A673 (cell line): ENCODE data around the gene VEGFB. TPM values are rescaled to one million over a fixed set of nuclear protein-coding genes. Genes with fewer than 3 reads are reported as not detected.
A peak's percentile ranks its signal among the peaks of the same experiment; 100 is the strongest.

Experiments used
- BruUV-seq: library from RNA; stranded (reverse); fragments of 400-500 nt; replicated peaks from 2 replicates; lab custom pipeline; 2021; lab: Mats Ljungman, UMichigan
- CTCF ChIA-PET: fragments of 300-600 bp; sonication (Branson Sonifier 250); formaldehyde crosslinking; loops from one replicate; lab custom pipeline; 2022; ENCODE audit warnings: antibody characterized with exemption; lab: Charles Lee
- POLR2A ChIA-PET: fragments of 300-600 bp; sonication (Branson Sonifier 250); formaldehyde crosslinking; loops from one replicate; lab custom pipeline; 2022; ENCODE audit warnings: antibody characterized with exemption; ENCODE audit not compliant: low non-redundant PET; lab: Charles Lee
- DNase-seq: peaks from one replicate; pipeline ENCODE4 v3.0.0-alpha.2; 2015; ENCODE audit warnings: low spot score
- H3K27ac ChIP-seq: fragments of 200-600 bp; sonication (generic); 2 replicates; pipeline ENCODE4 v1.5.1; 2016; ENCODE audit warnings: mixed run types, low read depth, mild to moderate bottlenecking, mixed read lengths, antibody characterized with exemption, low read length; ENCODE audit not compliant: poor library complexity, severe bottlenecking
- H3K27me3 ChIP-seq: fragments of 200-600 bp; sonication (generic); replicated peaks from 2 replicates; pipeline ENCODE4 v1.6.1; 2017; ENCODE audit warnings: mixed run types, low read depth, mild to moderate bottlenecking, mixed read lengths, antibody characterized with exemption, low read length; ENCODE audit not compliant: insufficient read depth, poor library complexity
- H3K36me3 ChIP-seq: fragments of 200-600 bp; sonication (generic); 2 replicates; pipeline ENCODE4 v1.6.1; 2016; ENCODE audit warnings: mixed run types, mild to moderate bottlenecking, mixed read lengths, antibody characterized with exemption, low read length; ENCODE audit not compliant: insufficient read depth, poor library complexity, severe bottlenecking
- H3K4me1 ChIP-seq: fragments of 200-600 bp; sonication (generic); 2 replicates; pipeline ENCODE4 v1.6.1; 2017; ENCODE audit warnings: mixed run types, mild to moderate bottlenecking, mixed read lengths, antibody characterized with exemption, low read length; ENCODE audit not compliant: insufficient read depth, poor library complexity, severe bottlenecking
- H3K4me3 ChIP-seq: fragments of 200-600 bp; sonication (generic); 2 replicates; pipeline ENCODE4 v1.5.1; 2016; ENCODE audit warnings: low read depth, mixed run types, mild to moderate bottlenecking, mixed read lengths, low read length; ENCODE audit not compliant: poor library complexity, severe bottlenecking
- H3K9me3 ChIP-seq: fragments of 200-600 bp; sonication (generic); 2 replicates; pipeline ENCODE4 v1.6.1; 2016; ENCODE audit warnings: mixed run types, low read depth, mild to moderate bottlenecking, mixed read lengths, antibody characterized with exemption, low read length; ENCODE audit not compliant: poor library complexity, severe bottlenecking
- EZH2 ChIP-seq: fragments of 200-600 bp; sonication (generic); IDR thresholded peaks from 2 replicates; pipeline ENCODE4 v1.6.1; 2017; ENCODE audit warnings: borderline replicate concordance, low read depth, mild to moderate bottlenecking, mixed read lengths, antibody characterized with exemption, low read length; ENCODE audit not compliant: poor library complexity, severe bottlenecking
- intact Hi-C: fragments of 100-400 bp; cut with micrococcal nuclease; formaldehyde crosslinking; loops from one replicate; pipeline ENCODE4 v1.10.0; 2022; ENCODE audit not compliant: unreplicated experiment
- total RNA-seq: library from RNA; stranded (reverse); gene quantifications from 2 replicates; pipeline ENCODE4 v1.2.3, GENCODE V29; 2021
- TF ChIP-seq, protein P1 (sequence below): fragments of 300-800, 200-600 bp; sonication (generic); conservative IDR thresholded peaks from 2 replicates; pipeline ENCODE4 v1.5.1; 2017; ENCODE audit warnings: low read depth, mild to moderate bottlenecking, antibody characterized with exemption, low read length, moderate library complexity, mixed read lengths

VEGFB gene
- total RNA-seq, 1 experiment from 2014 or later = 93.3 TPM

DNA sequence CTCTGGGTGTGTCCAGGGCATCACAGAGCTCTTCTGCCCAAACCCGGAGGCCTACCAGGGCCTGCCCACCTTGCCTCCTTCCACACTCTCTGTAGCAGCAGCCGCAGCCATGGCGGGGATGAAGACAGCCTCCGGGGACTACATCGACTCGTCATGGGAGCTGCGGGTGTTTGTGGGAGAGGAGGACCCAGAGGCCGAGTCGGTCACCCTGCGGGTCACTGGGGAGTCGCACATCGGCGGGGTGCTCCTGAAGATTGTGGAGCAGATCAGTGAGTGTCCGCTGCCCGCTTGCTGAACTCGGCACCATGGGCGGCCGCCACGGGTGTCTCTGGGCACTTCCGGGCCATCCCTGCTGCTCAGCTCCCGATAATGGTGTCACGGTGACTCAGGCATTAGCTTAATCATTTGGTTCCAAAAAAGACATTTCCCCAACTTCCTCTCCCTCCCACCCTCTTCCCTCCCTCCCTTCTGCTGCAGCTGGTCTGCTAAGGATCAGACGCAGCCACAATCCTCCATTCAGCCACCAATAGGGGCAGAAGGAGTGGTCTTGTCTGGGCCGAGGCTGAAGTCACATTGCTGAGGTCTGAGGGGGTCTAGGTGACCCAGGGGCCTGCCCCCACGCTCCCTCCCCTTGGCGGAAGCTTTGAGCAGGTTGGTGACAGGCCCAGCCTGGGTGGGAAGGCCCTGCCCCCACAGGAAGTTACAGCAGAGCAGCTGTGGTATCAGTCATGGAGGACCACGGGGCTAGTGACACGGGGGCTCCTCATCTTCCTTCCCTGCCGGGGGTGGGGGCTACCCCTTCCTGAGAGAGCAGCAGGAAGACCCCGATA, 26.9 kb upstream of the VEGFB start:
- DNase-seq = peak; percentile 98
- Histone ChIP-seq H3K36me3 (peaks cover 37% of the 10 kb centered on the region), H3K4me1 (peaks cover 63% of the 10 kb centered on the region), H3K27me3 (no peaks in the 10 kb centered on the region), H3K9me3 (no peaks in the 10 kb centered on the region), H3K27ac (peak overlapping the region; percentile 93), H3K4me3 (peak overlapping the region; percentile 40)
- TF ChIP-seq, protein P1, sequence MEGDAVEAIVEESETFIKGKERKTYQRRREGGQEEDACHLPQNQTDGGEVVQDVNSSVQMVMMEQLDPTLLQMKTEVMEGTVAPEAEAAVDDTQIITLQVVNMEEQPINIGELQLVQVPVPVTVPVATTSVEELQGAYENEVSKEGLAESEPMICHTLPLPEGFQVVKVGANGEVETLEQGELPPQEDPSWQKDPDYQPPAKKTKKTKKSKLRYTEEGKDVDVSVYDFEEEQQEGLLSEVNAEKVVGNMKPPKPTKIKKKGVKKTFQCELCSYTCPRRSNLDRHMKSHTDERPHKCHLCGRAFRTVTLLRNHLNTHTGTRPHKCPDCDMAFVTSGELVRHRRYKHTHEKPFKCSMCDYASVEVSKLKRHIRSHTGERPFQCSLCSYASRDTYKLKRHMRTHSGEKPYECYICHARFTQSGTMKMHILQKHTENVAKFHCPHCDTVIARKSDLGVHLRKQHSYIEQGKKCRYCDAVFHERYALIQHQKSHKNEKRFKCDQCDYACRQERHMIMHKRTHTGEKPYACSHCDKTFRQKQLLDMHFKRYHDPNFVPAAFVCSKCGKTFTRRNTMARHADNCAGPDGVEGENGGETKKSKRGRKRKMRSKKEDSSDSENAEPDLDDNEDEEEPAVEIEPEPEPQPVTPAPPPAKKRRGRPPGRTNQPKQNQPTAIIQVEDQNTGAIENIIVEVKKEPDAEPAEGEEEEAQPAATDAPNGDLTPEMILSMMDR = no peak
- no peak for TF ChIP-seq EZH2
- no TSS peak for BruUV-seq
- intact Hi-C loops = loop anchor here (5.0 kb wide), 1 partner anchor 40 kb away; the partner anchor contains the start of gene PPP1R14B
- ChIA-PET POLR2A (interaction anchor here (0.6 to 1.8 kb wide), 2 partner anchors 22 to 89 kb away, joined by 4 to 5 read pairs; partner anchors contain the start of gene STIP1), CTCF (interaction anchor here (0.5 to 4.6 kb wide), 8 partner anchors 20 to 242 kb away, joined by 3 to 33 read pairs (median 5); partner anchors contain the start of genes CATSPERZ, DNAJC4 and ESRRA)

DNA sequence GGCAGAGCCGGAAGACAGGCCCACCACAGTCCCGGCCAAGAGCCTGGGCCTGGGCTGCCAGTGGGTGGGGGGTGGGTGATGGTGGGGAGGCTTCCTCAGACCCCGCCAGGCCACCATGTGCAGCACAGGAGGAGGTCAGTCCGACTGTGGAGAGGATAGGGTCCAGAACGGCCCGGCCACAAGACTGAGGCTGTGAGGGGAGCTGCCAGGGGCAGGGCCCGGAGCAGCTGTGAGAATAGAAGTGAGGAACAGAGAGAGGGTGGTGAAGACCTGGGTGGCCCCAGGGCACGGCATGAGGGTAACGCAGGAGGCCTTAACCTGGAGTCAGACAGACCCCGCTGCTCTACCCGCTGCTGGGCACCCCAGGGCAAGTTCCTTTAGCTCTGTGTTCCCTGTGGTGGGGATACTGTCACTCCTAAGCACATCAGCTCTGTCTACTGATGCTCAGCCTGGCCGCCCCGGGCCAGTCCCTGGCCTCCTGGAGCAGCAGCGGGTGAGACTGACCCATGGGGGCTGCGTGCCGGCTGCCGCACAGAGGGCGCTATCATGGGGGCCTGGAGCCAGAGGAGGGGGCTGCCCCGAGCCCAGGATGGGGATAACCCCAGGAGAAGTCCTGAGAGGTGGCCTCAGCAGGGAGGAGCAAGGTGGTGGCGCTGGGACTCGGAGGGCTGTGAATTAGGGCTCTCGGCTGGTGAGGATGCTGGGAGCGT, 26.1 kb upstream of the VEGFB start:
- H3K4me3 ChIP-seq = peak overlapping the region; percentile 40
- BruUV-seq = no TSS peak
- H3K27me3 ChIP-seq = no peaks in the 10 kb centered on the region
- ChIA-PET CTCF (interaction anchor here (0.6 to 4.6 kb wide), 4 partner anchors 22 to 97 kb away, joined by 3 to 33 read pairs (median 8); partner anchors contain the start of genes CATSPERZ, DNAJC4 and ESRRA), POLR2A (interaction anchor here (0.6 to 1.8 kb wide), 2 partner anchors 22 to 90 kb away, joined by 4 to 5 read pairs; partner anchors contain the start of gene STIP1)
- H3K4me1 ChIP-seq = peaks cover 63% of the 10 kb centered on the region
- intact Hi-C loops = loop anchor here (5.0 kb wide), 1 partner anchor 39 kb away; the partner anchor contains the start of gene PPP1R14B
- no peak for DNase-seq
- H3K36me3 ChIP-seq = peaks cover 30% of the 10 kb centered on the region
- no peaks in the 10 kb centered on the region for H3K9me3 ChIP-seq
- no peak for TF ChIP-seq EZH2
- TF ChIP-seq, protein P1 = no peak
- H3K27ac ChIP-seq = peak overlapping the region; percentile 93
